K562 (cell line): Measurements from ENCODE around the gene TYW1B. TPM values are rescaled to one million over a fixed set of nuclear protein-coding genes. Genes with fewer than 3 reads are reported as not detected.
"Not testable (repeated sequence)": the region's sequence is repeated elsewhere in the genome, so short reads cannot be mapped to it uniquely, and the experiment has no call there.

ENCODE experiments used
- ATAC-seq: fragments of 200-7000 bp; cut with Tn5 transposase; 3 replicates; pipeline ENCODE4 v1.9.1; 2020; ENCODE audit warnings: moderate library complexity
- BruUV-seq: library from RNA; stranded (reverse); fragments of 400-500 nt; replicated peaks from 2 replicates; lab custom pipeline; 2021; lab: Mats Ljungman, UMichigan
- CTCF ChIA-PET: fragments of 300-600 bp; formaldehyde crosslinking; extraction: SDS; loops from one replicate; lab custom pipeline; 2021; ENCODE audit warnings: low intra/inter-chr PET ratio; lab: Yijun Ruan, JAX
- POLR2A ChIA-PET: fragments of 300-600, 350-650 bp; sonication (Branson Sonifier 250); formaldehyde crosslinking; extraction: SDS; loops from one replicate; lab custom pipeline; 2021; ENCODE audit warnings: antibody characterized with exemption, inconsistent platforms; lab: Yijun Ruan, JAX
- DNase-seq, 4 experiments: peaks; one replicate each; pipeline versions ENCODE4 v3.0.0 to v3.0.0-alpha.2; 2011 to 2018; ENCODE audit warnings: low spot score in 3 of 4, mixed read lengths in 3 of 4; ENCODE audit errors: extremely low read depth in 1 of 4
- FAIRE-seq: peaks from 2 replicates; lab custom pipeline; 2011; peaks lifted over from hg19 to GRCh38; lab: Jason Lieb, UNC
- H2AFZ ChIP-seq: 2 replicates; pipeline ENCODE4 v1.6.0; 2011; ENCODE audit warnings: low read depth, low read length, control low read depth, inconsistent platforms
- H3K27ac ChIP-seq: fragments of 200-600 bp; 3 replicates; pipeline ENCODE4 v1.8.0; 2011; ENCODE audit warnings: low read depth, mild to moderate bottlenecking, control low read depth, inconsistent platforms, low read length, moderate library complexity, mixed read lengths; ENCODE audit errors: extremely low read depth
- H3K27me3 ChIP-seq, 2 experiments: fragments of 300-600 bp in 1 of 2; 2 replicates in 1 of 2; 3 replicates in 1 of 2; pipeline versions ENCODE4 v1.6.0 to v1.8.0; 2011; ENCODE audit warnings: inconsistent platforms in 2 of 2, low read length in 2 of 2, mild to moderate bottlenecking in 1 of 2, mixed read lengths in 1 of 2, moderate library complexity in 1 of 2; ENCODE audit not compliant: control insufficient read depth in 2 of 2, insufficient read depth in 2 of 2
- H3K36me3 ChIP-seq: fragments of 300-600 bp; 3 replicates; pipeline ENCODE4 v1.8.0; 2011; ENCODE audit warnings: mild to moderate bottlenecking, low read length, inconsistent platforms; ENCODE audit not compliant: control insufficient read depth, insufficient read depth
- H3K4me1 ChIP-seq, 2 experiments: fragments of 200-600 bp in 1 of 2; replicated peaks in 1 of 2; 2 replicates in 1 of 2; 3 replicates in 1 of 2; pipeline versions ENCODE4 v1.5.1 to v1.8.0; 2011; ENCODE audit warnings: inconsistent platforms in 2 of 2, low read length in 2 of 2, mild to moderate bottlenecking in 1 of 2, mixed read lengths in 1 of 2, moderate library complexity in 1 of 2; ENCODE audit not compliant: control insufficient read depth in 2 of 2, insufficient read depth in 2 of 2
- H3K4me2 ChIP-seq: 2 replicates; pipeline ENCODE4 v1.6.1; 2011; ENCODE audit warnings: low read length, control low read depth, inconsistent platforms, mixed read lengths; ENCODE audit not compliant: insufficient read depth
- H3K4me3 ChIP-seq: fragments of 200-600 bp; sonication (generic), shearing (Covaris generic); 2 replicates; pipeline ENCODE4 v1.5.1; 2016; ENCODE audit warnings: control low read depth, inconsistent platforms
- H3K79me2 ChIP-seq: fragments of 200-600 bp; 3 replicates; pipeline ENCODE4 v1.8.0; 2011; ENCODE audit warnings: low read length, inconsistent platforms; ENCODE audit not compliant: control insufficient read depth, insufficient read depth
- H3K9ac ChIP-seq, 2 experiments: 2 replicates each; pipeline versions ENCODE4 v1.6.0 to v1.6.1; 2011; ENCODE audit warnings: low read depth in 2 of 2, low read length in 2 of 2, control low read depth in 1 of 2, inconsistent platforms in 1 of 2, mild to moderate bottlenecking in 1 of 2, mixed read lengths in 1 of 2; ENCODE audit not compliant: insufficient read depth in 1 of 2
- H3K9me1 ChIP-seq: one replicate; pipeline ENCODE4 v1.6.0; 2011; ENCODE audit warnings: inconsistent platforms, mild to moderate bottlenecking, low read length, moderate library complexity; ENCODE audit not compliant: control insufficient read depth, insufficient read depth
- H3K9me3 ChIP-seq: replicated peaks from 2 replicates; pipeline ENCODE4 v1.5.1; 2011; ENCODE audit warnings: low read depth, low read length, inconsistent platforms; ENCODE audit not compliant: control insufficient read depth, insufficient read depth
- H4K20me1 ChIP-seq: replicated peaks from 2 replicates; pipeline ENCODE4 v1.6.1; 2011; ENCODE audit warnings: low read length, inconsistent platforms, mixed read lengths; ENCODE audit not compliant: control insufficient read depth, insufficient read depth
- WGBS: fragments of 100-300 bp; shearing (Covaris generic); methylation state at CpG from one replicate; pipeline ENCODE4 v1.1.6; 2016; ENCODE audit warnings: low coverage, mixed read lengths; ENCODE audit not compliant: insufficient coverage; ENCODE audit errors: missing lambda C conversion rate; 5-methylcytosine and 5-hydroxymethylcytosine counted together
- in situ Hi-C: fragments of 300-500 bp; cut with MboI; formaldehyde crosslinking; loops from 4 replicates; pipeline ENCODE4 v1.15.0; 2018; ENCODE audit warnings: inconsistent platforms, mixed read lengths
- intact Hi-C: fragments of 100-400 bp; cut with micrococcal nuclease; formaldehyde crosslinking; loops from 2 replicates; pipeline ENCODE4 v1.14.2; 2022
- polyA plus RNA-seq, 8 experiments: library from polyadenylated mRNA; depleted of rRNA in 4 of 8; stranded (reverse) in 5 of 8; unstranded in 3 of 8; fragments of >200 nt; fragmentation: Nextera tagmentation in 2 of 8; fragmentation: Illumina TruSeq in 1 of 8; extraction: Ambion mirVana in 2 of 8; extraction: Trizol in 1 of 8; gene quantifications; 2 replicates each; pipeline versions ENCODE4 v1.2.1 to v1.2.3, GENCODE V29; 2011 to 2014; ENCODE audit warnings: inconsistent platforms in 1 of 8, missing spikeins in 1 of 8
- total RNA-seq, 7 experiments: library from RNA; depleted of rRNA in 6 of 7; stranded (reverse); fragments of >200 nt in 6 of 7; fragmentation: Illumina TruSeq in 2 of 7; extraction: Trizol in 2 of 7; gene quantifications; 2 replicates each; pipeline versions ENCODE4 v1.2.1 to v1.2.3, GENCODE V29; 2011 to 2021; ENCODE audit warnings: low replicate concordance in 1 of 7

TYW1B gene
- total and polyA plus RNA-seq, 9 of the 15 experiments (the other 6 are each of a cell fraction or from before 2014, with no cell fraction given): 5.8 to 14.7 (median 9.8) TPM

DNA sequence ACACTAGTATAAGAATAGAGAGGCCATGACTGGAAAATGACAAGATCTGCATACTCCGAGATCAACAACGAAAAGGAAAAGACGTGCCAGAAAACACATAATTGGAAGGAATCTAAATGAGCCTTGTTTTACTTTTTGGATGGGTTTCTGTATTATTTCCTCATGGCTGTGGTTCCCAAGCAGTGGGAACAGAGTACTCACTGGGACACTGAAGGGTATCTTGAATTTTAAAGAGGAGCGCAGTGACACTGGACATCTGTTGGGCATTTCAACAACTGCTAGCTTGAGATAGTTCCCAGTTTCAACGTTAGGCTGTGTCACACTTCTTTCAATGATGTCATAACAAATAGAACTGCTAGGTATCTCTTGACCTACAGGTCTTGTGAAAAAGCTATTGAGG, 218.2 kb downstream of the TYW1B start:
- intact Hi-C loops: not testable (repeated sequence)

DNA sequence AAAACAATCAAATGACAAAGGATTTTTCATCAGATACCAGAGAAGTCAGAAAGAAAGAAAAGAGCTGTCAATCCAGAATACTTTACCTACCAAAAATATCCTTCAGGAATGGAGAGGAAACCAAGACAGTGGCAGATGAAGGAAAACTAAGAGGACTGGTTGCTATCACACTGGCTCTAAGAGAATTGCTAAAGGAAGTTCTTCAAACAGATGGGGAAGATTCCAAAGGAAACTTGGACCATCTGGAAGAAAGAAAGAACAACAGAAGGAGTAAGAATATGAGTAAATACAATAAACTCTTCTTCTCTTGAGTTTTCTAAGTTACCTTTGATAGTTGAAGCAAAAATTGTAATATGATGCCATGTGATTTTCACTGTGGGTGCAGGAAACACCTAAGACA, 220.0 kb downstream of the TYW1B start:
- DNase-seq, CTCF ChIA-PET, H3K79me2 ChIP-seq, in situ Hi-C loops, BruUV-seq, H3K9ac ChIP-seq, H3K4me1 ChIP-seq, H3K36me3 ChIP-seq, H3K9me3 ChIP-seq, H3K4me2 ChIP-seq, H3K9me1 ChIP-seq, H2AFZ ChIP-seq, H3K27me3 ChIP-seq, H3K27ac ChIP-seq, H4K20me1 ChIP-seq, FAIRE-seq, intact Hi-C loops, ATAC-seq, H3K4me3 ChIP-seq: not testable (repeated sequence)
- POLR2A ChIA-PET: interaction anchor here (0.7 kb wide), 1 partner anchor 611 kb away, joined by 3 read pairs; no protein-coding TSS in a partner anchor

More for the DNA sequence above, 218.2 kb downstream of the TYW1B start:
- ATAC-seq, H3K79me2 ChIP-seq, POLR2A ChIA-PET, BruUV-seq, H3K9me3 ChIP-seq, H4K20me1 ChIP-seq, H3K4me3 ChIP-seq, H3K4me1 ChIP-seq, H3K9ac ChIP-seq, FAIRE-seq, H3K36me3 ChIP-seq, H3K27ac ChIP-seq, in situ Hi-C loops, H3K4me2 ChIP-seq, CTCF ChIA-PET, H3K9me1 ChIP-seq, DNase-seq, H3K27me3 ChIP-seq, H2AFZ ChIP-seq: not testable (repeated sequence)
- WGBS: 77% methylated on average over 5 of the region's 5 CpGs

DNA sequence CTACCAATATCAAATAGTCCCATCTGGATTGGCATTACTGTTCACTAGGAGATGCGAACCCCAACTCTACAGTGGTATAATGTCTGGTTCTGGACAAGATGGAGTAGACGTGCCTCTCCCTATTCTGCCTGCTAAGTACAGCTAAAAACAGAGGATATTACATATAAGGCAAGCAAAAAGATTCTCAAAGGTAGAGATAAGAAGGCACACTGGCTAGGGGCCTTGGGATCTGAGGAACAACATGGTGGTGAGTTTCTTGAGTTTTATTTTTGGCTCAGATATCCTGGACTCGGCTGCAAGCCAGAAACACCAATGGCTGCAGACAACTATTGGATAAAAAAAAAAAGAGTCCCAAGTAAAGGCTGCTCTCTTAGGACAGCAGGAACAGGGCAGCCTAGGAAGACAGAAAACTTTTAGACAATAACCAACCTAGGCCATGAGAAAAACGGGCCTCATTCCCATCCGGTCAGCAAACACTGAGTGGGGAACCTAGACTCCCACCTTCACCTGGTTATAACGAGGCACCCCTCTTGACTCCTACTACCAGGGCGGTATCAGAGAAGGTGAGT, 222.1 kb downstream of the TYW1B start:
- H3K27ac ChIP-seq, in situ Hi-C loops, H3K4me1 ChIP-seq, H3K36me3 ChIP-seq, H4K20me1 ChIP-seq, H3K9ac ChIP-seq, H3K9me1 ChIP-seq, H3K4me3 ChIP-seq, POLR2A ChIA-PET, CTCF ChIA-PET, FAIRE-seq, H3K9me3 ChIP-seq, DNase-seq, intact Hi-C loops, BruUV-seq, H2AFZ ChIP-seq, H3K4me2 ChIP-seq, H3K79me2 ChIP-seq, H3K27me3 ChIP-seq, ATAC-seq: not testable (repeated sequence)
- WGBS: 60% methylated on average over 6 of the region's 7 CpGs
